ENCODE data around the gene PODXL. TPM values are rescaled to one million over a fixed set of nuclear protein-coding genes. Genes with fewer than 3 reads are reported as not detected.
A peak's percentile ranks its signal among the peaks of the same experiment; 100 is the strongest.

Gene PODXL
- total RNA-seq, 6 donors from 2014 or later, result 57.0 to 108 (median 96.6) TPM

DNA sequence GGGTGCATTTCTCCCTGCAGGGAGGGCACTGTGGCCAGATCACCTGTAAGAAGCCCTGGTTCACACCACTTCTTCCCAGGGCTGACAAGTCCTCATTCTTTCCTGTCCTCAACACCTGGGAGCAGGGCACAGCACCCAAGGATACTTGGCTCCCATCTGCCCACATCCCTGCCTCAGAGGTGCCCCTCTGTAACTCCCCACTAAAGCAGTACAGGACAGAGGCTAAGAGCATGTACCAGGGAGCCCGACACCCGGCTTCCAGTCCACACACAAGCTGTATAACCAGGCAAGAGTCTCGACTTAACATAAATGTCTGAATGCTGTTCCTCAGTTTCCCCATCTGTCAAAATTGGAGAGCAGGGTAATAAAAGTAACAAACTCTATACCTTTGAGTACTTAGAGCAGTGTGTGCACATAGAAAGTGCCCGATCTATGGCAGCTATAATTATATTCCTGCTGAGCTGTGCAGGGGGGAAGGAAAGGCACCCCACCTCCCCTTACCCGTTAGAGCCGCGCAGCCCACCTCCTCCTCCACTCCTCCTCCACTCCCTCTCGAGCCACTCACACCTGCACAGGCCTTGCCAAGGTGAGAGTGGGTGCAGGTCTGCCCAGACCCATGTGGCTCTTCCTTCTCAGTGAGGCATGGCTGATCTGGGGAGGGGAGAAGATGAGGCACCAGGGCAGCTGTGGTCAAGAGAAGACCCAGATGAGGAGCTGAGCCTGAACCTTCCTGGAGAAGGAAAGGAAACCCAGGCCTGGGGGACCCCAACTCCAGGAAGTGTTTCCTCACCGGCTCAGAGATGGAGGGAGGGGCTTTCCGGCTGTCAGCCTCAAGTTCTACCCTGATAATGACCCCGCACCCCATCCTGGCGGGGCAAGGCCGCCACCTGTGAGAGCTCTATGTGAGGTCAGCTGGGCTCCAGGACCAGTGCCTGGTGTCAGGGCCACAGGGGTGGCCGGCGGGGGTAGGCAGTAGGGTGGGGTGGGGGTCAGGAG lies 22.6 kb downstream of the PODXL start:
- H3K27ac ChIP-seq, result peak overlapping the region; percentile 61 to 82 (median 80)
- H3K9me3 ChIP-seq, result no peaks in the 10 kb centered on the region
- no peaks in the 10 kb centered on the region for H3K27me3 ChIP-seq
- H3K36me3 ChIP-seq, result no peaks in the 10 kb centered on the region
- WGBS, 2 donors, result 82 to 85% methylated on average over 10 to 15 of the region's 15 CpGs
- no peak for TF ChIP-seq POLR2AphosphoS5 (IDR thresholded peaks at IDR 0.05)
- TF ChIP-seq EP300 (IDR thresholded peaks at IDR 0.05), result no peak
- TF ChIP-seq CTCF (IDR thresholded peaks at IDR 0.05), result no peak
- no peak for TF ChIP-seq POLR2A (IDR thresholded peaks at IDR 0.05)
- DNase-seq (peak in 1 of 2 donors; percentile 48), ATAC-seq (ENCODE audit: low FRiP score in 2 of 2) (no peak)
- H3K4me3 ChIP-seq, result no peak overlapping the region
- peaks cover 17 to 26% (median 21%) of the 10 kb centered on the region in 4 donors for H3K4me1 ChIP-seq

GRCh38 chr7:131533151-131533559 lies 23.3 kb downstream of the PODXL start:
- TF ChIP-seq POLR2AphosphoS5 (IDR thresholded peaks at IDR 0.05), result peak in 1 of 2 donors; percentile 21
- TF ChIP-seq POLR2A (IDR thresholded peaks at IDR 0.05), result no peak
- TF ChIP-seq EP300 (IDR thresholded peaks at IDR 0.05), result peak in 1 of 4 donors; percentile 19
- peaks cover 12 to 19% (median 16%) of the 10 kb centered on the region in 4 donors for H3K4me1 ChIP-seq
- H3K9me3 ChIP-seq, result no peaks in the 10 kb centered on the region
- H3K36me3 ChIP-seq, result no peaks in the 10 kb centered on the region
- 55% methylated on average over 9 of the region's 9 CpGs; no CpG with 5 or more reads in 1 of the 2 donors for WGBS, 2 donors
- H3K27me3 ChIP-seq, result no peaks in the 10 kb centered on the region
- peak in 1 of 2 donors; percentile 50 for DNase-seq
- H3K4me3 ChIP-seq, result no peak overlapping the region
- ATAC-seq (ENCODE audit: low FRiP score in 2 of 2), result peak; percentile 7 to 35
- H3K27ac ChIP-seq, result peak overlapping the region; percentile 61 to 82 (median 80)

GRCh38 chr7:131532570-131533091 lies 23.8 kb downstream of the PODXL start:
- TF ChIP-seq POLR2A (IDR thresholded peaks at IDR 0.05) (no peak), EP300 (IDR thresholded peaks at IDR 0.05) (no peak), CTCF (IDR thresholded peaks at IDR 0.05) (no peak), POLR2AphosphoS5 (IDR thresholded peaks at IDR 0.05) (no peak)

DNA sequence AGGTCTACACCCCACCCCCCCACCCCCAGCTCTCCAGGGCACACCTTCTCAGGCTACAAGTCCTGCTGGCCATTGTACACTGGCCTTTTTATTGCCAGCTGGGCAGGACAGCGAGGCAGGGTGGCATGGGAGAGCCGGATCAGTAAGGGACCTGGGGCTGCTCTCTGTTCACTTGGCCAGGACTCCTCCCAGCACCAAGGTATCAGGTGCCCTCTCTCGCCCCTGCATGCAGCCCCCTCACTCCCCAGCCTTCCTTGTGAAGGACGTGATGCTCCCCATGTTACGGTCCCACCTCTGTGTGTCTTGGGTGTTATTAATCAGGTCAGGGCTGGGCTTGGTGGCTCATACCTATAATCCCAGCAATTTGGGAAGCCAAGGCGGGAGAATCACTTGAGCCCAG lies 26.3 kb downstream of the PODXL start:
- TF ChIP-seq CTCF (IDR thresholded peaks at IDR 0.05) (no peak), POLR2A (IDR thresholded peaks at IDR 0.05) (no peak), EP300 (IDR thresholded peaks at IDR 0.05) (no peak), POLR2AphosphoS5 (IDR thresholded peaks at IDR 0.05) (no peak)
- H3K27ac ChIP-seq, result peak overlapping the region in 3 of 4 donors; percentile 31 to 60 (median 54)
- 89 to 97% methylated on average over 6 of the region's 6 CpGs for WGBS, 2 donors
- no peaks in the 10 kb centered on the region for H3K36me3 ChIP-seq
- DNase-seq (no peak), ATAC-seq (ENCODE audit: low FRiP score in 2 of 2) (no peak)
- H3K27me3 ChIP-seq, result no peaks in the 10 kb centered on the region
- H3K4me3 ChIP-seq, result no peak overlapping the region
- no peaks in the 10 kb centered on the region for H3K9me3 ChIP-seq
- H3K4me1 ChIP-seq, result peaks cover 10 to 16% (median 15%) of the 10 kb centered on the region in 4 donors

More at GRCh38 chr7:131532570-131533091, 23.8 kb downstream of the PODXL start:
- no peaks in the 10 kb centered on the region for H3K27me3 ChIP-seq
- 67 to 79% methylated on average over 9 to 10 of the region's 10 CpGs for WGBS, 2 donors
- no peaks in the 10 kb centered on the region for H3K36me3 ChIP-seq
- H3K9me3 ChIP-seq, result no peaks in the 10 kb centered on the region
- no peak overlapping the region for H3K4me3 ChIP-seq
- H3K27ac ChIP-seq, result peak overlapping the region; percentile 61 to 82 (median 80)
- peaks cover 10 to 15% (median 13%) of the 10 kb centered on the region in 4 donors for H3K4me1 ChIP-seq
- DNase-seq (no peak), ATAC-seq (ENCODE audit: low FRiP score in 2 of 2) (no peak)

- no peak overlapping the region for H3K4me3 ChIP-seq
- peak overlapping the region; percentile 31 to 60 (median 49) for H3K27ac ChIP-seq
- H3K27me3 ChIP-seq, result no peaks in the 10 kb centered on the region
- H3K4me1 ChIP-seq, result peaks cover 10 to 16% (median 15%) of the 10 kb centered on the region in 4 donors
- WGBS, 2 donors, result 66 to 81% methylated on average over 8 to 10 of the region's 11 CpGs
- H3K36me3 ChIP-seq, result no peaks in the 10 kb centered on the region
- ATAC-seq (ENCODE audit: low FRiP score in 2 of 2), result no peak
- no peak for TF ChIP-seq EP300 (IDR thresholded peaks at IDR 0.05)
- TF ChIP-seq POLR2A (IDR thresholded peaks at IDR 0.05), result no peak
- TF ChIP-seq POLR2AphosphoS5 (IDR thresholded peaks at IDR 0.05), result no peak
- no peak for TF ChIP-seq CTCF (IDR thresholded peaks at IDR 0.05)
- H3K9me3 ChIP-seq, result no peaks in the 10 kb centered on the region
- DNase-seq, result no peak
These were observed 26.8 kb downstream of the PODXL start for GRCh38 chr7:131529617-131530016.

Data from upper lobe of left lung (tissue), 6 donors.